NCI-H748 treated with DMSO at 0.1 percent for 48 hours (cell line): ENCODE measurements around the gene PCGF3.

Experiments
- DNase-seq: peaks from one replicate; lab custom pipeline; 2025; lab: John Stamatoyannopoulos, UW

The PCGF3 gene

DNA sequence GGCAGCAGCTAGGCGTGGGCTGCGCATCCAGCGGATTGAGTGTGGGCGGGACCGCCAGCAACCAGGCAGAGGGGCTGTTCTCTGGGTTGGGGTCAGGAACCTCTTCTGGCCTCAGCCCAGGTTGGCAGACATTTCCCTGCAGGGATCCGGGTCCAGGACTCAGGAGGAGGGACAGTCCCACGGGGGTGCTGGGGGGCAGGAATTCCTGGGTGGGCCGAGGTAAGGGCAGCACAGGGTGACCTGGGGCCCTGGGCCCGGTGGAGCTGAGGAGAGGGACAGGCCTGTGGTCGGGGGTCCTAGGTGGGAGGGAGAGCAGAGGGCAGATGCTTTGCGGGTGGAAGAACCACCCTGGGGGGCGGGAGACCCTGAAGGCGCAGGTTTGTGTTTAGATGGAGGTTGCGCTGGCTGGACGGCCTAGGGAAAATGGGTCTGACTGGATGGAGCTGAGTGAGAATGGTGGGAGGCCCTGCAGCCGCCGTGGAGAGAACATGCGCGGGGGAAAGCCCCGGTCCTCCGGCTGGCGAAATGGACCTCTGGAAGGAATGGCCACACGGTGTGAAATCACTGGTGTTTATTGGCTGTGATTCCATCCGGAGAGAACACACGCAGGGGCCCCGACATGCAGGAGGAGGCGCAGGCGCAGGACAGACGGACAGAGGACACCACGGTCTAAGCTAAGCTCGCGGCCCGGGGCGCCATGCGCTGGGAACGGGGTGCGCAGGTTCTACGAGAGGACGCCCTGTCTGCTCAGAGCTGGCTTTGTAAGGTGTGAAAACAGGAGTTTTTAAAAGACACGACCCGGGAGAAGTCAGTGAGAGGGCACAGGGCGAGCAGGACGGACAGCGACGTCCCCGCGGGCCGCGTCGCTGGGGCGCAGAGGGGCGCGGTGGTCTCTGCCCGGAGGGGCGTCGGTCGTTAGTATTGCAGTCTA, 79.0 kb downstream of the PCGF3 start:
- DNase-seq: no peak

DNA sequence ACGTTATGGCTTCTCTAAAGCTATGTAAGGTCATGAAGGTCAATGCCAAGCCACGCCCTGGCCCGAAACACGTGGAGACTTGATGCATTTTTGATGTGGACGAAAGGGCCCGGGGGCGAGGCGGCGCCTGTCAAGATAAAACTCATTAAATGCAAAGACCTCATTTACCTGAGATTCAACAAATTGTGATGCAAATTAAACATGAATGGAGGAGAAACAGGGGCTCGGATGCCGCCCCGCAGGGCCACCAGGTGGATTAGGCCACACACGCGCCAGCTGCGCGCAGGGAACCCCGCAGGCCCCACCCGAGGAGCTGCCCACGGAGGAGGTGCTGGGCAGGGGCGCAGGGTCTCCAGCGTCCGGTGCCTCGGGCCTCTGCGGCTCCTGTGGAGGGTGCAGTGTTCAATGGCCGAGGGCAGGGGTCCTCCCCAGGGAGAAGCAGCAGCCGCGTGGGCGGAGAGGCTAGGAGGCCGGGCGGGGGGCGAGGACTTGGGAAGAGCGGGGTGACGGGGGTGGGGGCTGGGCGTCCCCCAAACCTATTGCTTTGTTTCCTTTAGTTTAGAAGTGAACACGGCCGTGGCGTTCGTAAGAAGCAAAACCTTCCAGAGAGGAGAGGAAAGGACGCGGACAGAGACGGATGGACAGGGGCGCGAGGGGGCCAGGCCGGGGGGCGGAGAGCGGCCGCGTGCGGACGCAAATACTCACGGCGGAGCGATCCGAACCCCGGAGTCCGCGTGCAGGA, 79.9 kb downstream of the PCGF3 start:
- DNase-seq: no peak

DNA sequence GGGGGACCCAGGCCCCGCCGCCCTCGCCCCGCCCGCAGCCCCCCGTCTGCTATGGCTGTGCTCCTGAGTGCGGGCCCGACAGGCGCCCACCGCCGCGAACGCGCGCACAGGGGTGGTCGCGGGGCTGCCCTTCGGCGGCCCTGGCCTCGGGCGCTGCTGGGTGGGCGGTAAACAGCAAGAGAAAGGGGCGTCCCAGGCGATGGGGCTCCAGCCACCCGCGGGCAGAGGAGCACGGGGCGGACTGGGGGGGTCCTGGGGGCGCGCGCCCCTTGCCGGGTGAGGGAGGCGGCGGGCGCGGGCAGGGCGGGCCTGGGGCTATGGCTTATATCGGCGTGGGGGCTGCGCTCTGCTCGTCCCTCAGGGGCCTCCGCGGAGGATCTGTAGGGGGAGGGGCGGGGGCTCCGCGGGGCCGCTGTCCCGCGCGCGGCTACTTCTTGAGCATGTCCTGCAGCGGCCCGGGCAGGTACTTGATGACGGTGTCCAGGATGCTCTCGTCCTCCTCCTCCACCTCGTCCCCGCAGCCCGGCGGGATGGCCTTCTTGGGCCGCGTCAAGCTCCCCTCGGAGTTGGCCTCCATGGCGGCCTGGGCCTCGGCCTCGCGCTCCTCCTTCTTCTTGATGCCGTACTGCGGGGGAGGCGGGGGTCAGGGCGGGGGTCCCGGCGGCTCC, 80.6 kb downstream of the PCGF3 start:
- DNase-seq: no peak

DNA sequence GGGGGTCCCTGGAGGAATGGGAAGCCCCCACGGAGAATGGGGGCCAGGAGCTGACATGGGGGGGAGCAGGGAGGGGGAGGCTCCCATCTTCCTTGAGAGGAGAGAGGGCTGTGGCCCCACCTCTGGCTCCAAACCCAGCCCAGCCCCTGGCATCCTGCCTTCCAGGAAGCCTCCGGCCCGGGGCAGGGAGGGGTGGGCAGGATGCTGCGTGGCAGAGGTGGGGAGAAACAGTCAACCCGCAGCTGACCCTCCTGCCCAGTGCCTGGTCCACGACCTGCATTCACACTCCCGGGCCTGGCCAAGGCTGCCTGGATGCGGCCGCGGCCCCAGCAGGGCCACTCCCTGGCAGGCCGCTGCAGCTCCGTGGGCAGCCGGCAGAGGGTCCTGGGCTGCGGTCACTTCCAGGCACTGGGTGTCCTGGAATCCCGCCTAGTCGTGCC, 81.2 kb downstream of the PCGF3 start:
- no peak for DNase-seq

DNA sequence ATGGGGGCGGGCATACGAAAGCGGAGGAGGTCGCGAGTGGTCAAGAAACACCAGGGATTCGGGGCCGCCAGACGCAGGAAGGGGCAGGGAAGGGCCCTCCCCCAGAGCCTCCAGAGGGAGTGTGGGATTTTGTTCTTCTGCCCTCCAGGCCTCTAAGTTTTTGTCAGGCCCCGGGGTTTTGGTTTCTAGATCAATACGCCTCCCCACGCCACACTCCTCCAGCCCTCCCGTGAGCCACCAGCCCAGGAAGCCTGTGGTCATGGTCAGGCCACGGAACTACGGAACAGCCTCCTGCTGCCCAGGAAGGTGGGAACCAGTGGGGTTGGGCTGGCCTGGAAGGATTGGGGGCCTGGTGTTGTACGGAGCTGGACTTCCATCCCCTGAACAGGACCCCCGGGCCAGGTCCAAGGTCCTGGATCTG, 81.9 kb downstream of the PCGF3 start:
- no peak for DNase-seq

DNA sequence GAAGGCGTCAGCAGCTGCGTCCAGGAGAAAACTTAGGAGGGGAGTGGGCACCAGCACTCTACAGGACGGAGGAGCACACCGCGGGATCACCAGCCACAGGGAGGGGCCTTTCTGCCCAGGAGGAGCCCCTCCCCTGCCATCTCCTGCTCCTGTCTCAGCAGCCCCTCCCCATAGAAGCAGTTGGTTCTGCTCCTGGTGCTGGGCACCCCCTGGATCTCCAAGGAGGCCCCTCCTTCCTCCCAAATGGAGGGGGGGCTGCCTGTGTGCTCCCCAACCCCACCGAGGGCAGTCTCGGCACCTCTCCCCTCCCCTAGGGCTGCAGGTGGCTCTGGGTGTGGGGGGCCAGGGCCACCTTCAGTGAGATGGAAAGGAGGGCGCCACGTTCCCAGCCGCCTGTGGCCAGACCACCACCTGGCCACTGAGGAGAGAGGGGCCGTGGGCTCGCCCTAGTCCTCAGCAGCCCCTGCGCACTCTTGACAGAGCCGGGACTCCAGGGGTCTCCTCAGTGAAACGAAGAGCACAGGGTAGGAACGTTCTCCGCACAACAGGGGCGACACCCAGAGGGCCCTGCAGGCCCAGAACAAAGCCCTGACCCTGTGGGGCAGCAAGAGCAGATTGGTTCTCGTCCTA, 82.5 kb downstream of the PCGF3 start:
- DNase-seq: no peak

DNA sequence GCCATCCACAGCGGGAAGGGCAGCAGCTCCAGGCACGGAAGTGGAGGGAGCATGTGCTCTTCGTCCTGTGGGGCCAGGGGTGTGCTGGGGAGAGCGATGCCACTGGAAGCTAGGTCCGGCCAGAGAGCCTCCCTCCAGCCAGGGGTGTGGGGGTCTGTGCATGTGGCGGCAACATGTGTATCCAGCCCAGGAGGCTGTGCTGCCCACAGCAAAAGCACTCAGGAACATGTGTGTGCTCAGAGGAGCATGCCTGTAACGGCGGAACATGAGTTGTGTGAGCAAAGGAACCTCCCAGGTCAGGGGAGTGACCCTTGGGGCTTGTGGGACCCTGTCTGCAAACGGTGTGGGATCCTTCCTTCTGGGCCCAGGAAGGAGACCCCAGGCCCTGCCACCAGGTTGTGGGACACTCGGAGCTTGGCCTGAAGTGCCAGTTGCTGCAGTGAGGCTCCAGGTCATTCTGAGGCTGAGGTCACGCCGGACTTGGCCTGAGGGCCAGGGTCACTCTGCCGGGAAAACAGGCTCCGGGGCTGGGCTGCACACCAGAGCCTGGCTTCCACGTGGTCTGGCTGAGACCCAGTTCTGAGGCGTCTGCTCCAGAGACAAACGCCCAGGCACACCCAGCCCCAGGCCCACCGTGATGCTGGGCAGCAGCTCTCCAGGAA, 83.1 kb downstream of the PCGF3 start:
- DNase-seq: no peak

DNA sequence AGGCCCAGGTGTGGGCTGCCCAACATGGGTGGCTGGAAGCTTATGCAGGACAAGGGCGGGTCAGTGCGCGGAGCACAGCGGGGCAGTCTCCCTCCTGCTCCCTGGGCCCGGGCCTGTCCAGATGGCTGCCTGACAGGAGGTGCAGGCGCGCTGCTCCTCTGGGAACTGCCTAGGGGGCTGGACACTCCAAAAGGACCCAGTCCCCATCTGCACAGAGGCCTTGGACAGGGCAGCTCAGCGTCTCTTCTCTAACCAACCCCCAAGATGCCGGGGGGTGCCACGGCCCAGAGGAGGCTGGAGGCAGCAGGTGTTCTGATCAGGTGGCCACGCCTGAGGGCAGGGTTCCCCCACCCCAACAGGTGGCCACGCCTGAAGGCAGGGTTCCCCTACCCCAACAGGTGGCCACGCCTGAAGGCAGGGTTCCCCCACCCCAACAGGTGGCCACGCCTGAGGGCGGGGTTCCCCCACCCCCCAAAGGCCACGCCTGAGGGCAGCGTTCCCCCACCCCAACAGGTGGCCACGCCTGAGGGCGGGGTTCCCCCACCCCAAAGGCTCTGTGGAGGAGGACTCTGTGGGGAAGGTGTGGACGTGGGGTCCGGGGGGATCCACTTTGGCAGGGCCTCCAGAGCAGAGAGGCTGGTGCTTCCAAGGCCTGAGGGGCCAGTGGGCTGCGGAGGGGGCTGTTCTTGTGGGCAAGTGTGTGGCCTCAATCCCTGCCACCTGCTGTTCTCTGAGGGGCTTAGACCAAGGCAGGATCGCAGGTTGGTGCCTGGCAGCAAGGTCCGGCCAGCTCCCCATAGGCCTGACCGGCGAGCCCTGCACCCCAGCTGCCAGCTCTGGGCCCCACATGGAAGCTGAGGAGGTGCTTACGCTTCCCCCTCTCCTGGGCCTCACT, 84.2 kb downstream of the PCGF3 start:
- DNase-seq: no peak

DNA sequence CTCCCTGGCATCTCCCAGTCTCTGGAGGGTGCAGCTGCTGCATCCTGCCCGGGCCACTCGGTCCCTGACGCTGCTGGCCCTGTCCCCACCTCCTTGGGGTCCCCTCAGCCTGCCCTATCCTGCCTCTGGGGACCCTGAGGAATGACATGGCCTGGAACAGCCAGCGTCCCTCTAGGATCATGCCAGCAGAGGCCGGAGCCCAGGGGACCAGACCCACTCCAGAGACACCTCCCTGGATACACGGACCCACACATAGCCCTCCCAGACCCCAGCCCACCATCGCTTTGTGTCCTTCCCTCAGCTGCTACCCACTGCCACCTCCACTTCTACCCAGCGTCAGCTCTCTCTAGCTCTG, 84.8 kb downstream of the PCGF3 start:
- no peak for DNase-seq

DNA sequence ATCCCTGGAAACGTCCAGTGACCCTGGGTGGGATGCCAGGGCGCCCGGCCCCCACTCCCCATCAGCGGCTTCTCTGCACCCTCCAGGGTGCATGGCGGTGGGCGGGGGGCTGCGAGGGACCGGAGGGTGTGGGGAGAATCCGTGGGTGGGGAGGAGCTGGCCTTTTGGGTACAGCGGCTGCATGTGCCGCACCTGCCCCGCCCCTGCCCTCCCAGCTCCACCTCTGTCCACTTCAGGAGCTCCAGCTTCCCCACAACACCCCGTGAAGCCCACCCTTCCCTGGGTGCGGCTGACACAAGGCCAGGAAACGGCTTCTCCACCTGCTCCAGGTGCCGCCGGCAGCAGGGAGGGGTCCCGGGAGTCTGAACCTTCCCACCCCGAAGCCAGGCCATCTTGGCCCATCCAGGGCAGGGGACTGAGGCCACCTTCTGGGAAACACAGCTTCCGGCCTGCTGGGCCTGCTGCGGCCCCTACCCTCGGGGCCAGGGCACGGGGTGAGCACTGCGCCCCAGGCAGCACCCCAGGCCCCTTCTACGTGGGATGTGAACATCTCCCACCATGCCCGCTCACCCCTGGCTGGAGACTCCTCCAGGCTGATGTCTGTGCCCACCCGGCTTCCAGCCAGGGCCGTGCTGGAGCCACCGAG, 85.7 kb downstream of the PCGF3 start:
- no peak for DNase-seq

DNA sequence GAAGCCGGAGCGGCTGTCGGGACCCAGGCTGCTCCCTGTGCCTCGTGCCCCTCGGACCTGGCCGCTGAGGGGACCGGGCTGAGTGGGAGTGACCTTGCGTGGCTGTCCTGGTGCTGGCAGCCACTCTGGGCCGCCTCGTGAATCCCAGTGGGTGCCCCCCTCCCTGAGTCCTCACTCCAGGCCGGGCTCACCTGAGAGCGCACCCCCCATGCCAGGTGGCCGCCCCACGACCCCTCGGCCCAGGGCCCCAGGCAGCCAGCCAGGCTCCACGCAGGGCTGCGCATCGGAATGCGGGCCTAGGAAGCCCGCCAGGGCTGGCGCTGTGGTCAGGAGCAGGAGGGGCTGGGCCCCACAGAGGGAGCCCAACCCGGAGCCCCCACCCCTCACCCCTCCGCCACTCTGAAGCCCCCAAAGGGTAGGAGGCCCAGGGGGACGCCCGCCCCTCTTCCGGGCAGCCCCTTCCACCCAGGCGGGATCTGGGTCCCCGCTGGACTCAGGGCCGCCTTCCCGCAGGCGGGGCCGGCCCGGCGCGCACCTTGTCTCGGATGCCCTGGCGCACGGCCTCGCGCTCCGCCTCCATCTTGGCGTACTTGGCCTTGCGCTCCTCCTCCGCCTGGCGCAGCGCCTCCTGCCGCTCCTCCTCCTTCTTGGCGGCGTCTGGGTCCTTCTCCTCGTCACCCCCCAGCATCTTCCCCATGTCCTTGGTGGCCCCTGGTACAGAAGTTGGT, 86.4 kb downstream of the PCGF3 start:
- no peak for DNase-seq

DNA sequence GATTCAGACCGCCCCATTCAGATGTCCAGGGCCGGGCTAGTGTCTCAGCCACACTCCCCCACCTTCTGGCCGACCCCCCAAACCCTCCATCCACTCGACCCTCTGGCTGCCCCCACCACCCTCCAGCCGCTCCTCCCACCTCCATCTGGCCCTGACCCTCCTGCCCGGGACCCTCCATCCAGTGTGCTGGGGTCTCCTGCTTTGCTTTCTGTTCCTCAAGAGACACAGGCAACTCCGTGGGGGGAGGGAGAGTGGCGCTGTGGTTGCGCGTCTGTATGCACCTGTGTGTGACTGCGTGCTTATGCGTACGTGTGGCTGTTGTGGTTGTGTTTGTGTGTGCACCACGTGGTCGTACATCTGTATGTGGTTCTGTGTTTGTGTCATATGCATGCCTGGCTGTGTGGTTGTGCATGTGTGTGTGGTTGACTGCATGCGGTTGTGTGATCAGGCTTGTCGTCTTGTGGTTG, 87.0 kb downstream of the PCGF3 start:
- no peak for DNase-seq

DNA sequence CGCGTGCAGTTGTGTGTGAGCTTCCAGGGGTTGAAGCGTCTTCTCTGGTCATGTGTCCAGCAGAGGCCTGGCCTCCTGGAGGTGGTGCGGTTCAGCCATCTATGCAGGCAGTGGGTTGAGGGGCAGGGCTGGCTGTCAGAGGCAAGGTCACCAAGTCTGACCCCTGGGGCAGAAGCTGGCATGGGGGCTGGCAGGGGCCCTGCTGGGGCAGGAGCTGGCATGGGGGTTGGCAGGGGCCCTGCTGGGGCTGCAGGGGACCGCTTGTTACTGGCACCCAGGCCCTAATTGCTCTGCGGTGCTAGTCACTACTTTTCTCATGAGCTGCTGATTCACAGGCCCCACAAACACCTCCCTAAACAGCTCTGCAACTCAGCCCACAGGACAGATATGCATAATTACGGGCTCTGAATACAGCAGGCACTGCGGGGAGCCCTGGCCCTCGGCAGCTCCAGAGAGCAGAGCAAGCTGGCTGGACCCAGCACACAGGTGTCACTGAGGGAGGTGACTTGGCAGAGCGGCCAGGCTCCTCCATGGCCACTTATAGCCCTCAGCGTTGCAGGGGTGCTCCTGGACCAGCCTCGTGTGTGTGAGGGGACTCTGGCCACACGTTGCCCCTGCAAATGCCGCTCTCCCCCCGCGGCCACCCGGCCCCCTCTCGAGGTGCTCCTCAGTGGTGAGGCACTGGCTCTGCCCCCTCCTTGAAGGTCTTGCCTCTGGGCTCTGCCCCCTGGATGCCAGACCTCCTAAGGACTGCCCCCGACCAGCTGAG, 87.6 kb downstream of the PCGF3 start:
- no peak for DNase-seq

DNA sequence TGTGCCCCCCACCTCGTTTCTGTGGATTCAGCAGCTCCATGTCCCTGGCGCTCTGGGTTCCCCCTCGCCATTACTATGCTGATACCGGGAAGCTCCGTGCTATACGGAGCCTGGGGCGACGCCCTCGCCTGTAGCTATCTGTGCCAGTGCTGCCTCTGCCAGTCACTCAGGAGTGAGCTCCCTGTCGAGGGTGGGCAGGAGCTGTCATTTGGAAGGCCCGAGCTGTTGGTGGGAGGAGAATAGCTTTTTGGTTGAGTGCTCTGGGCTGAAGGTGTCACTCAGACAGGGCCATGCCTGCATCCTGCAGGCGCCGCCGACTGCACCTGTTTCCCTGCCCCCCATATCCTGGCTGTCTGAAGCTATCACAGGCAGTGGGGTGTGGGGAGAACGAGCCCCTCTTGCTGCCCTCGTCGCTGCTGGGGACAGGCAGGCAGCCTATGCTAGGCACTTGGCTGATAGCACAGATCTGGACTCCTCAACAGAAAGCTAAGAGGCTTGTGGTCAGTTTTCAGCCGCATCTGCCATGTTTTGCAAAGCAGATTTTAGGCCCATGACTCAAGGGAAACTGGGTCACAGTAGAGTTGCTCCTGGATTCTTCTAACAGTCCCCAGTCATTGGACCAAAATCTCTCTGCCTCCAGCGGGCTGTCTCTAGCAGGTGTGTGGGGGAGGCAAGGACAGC, 88.4 kb downstream of the PCGF3 start:
- DNase-seq: no peak

DNA sequence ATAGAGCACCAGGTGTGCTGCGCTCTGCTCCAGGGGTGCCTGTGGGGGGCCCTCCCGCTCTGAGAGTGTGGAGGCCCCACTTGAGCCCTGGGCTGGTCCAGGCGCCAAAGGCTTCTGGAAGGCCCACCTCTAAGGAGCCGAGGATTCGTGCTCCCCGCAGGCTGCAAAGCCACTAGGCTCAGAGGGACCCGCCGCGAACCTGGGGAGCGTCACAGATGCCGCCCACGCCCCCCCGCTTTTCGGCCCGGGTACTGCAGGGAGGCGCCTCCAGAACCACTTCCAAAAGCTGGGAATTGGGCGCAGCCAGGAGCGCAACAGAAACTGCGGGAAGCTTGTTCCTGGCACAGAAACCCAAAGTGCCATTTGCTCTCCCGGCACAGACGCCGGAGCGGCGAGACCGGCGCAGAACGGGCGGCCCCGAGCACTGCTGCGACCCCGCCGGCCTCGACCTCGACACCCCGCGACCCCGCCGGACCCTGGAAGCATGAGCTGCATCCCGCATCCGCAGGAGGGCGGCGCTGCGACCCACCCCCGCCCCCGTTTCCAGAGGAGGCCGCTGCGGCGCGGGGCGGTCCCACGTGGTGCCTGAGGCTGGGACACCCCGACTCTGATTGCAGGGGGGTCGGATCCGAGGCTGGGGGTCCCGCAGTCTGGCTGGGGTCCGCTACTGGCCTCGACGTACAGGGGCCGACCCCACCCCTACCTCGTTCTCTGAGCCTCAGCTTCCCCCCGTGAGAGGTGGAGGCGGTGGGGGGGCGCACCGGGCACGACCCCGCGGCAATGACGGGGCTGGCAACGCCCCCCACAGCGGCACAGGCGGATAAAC, 89.5 kb downstream of the PCGF3 start:
- no peak for DNase-seq

DNA sequence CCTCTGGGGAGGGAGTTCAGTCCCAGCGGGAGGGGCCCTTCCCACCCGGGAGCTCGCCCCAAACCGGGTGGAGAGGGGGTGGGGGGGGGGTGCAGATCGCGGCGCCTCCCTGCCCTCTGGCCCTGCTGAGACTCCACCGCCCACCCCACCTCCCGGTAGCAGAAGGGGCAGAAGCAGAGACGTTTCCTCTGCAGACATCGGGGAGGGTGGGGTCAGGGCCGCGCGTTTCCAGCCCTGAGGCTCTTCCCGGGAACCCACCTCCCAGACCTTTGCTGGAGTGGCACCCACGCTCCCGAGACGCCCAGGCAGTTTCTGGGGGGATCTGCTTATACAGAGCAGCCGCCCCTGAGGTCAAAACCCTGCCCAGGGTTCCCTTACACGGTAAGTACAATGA, 90.1 kb downstream of the PCGF3 start:
- no peak for DNase-seq

DNA sequence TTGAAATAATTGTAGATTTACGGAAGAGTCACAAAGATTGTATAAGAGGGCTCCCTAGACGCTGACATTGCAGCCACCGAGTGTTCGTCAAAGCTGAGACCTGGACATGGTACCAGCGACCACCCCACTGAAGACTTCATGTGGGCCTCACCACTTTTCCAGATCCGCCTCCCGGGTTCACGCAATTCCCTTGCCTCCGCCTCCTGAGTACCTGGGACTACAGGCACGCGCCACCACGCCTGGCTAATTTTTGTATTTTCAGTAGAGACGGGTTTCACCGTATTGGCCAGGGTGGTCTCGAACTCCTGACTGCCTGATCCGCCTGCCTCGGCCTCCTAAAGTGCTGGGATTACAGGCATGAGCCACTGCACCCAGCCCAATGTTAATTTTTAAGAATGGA, 90.6 kb downstream of the PCGF3 start:
- DNase-seq: no peak
